ENCODE measurements around the gene ZNF148. TPM values are rescaled to one million over a fixed set of nuclear protein-coding genes. Genes with fewer than 3 reads are reported as not detected.

Gene ZNF148
- total RNA-seq, 1 donor from 2014 or later = 44.5 TPM

GRCh38 chr3:125220183-125220582, 154.9 kb downstream of the ZNF148 start:
- H3K79me2 ChIP-seq (ENCODE audit: insufficient read depth, low read length) = no peaks in the 10 kb centered on the region
- Mint-ChIP-seq H3K4me1 (ENCODE audit: low read depth, unreplicated experiment) (peaks cover 5% of the 10 kb centered on the region), H3K27me3 (ENCODE audit: low read depth, unreplicated experiment) (no peaks in the 10 kb centered on the region), H3K4me3 (ENCODE audit: unreplicated experiment) (no peak overlapping the region), H3K36me3 (ENCODE audit: low read depth, unreplicated experiment) (peaks cover 2% of the 10 kb centered on the region), H3K27ac (ENCODE audit: unreplicated experiment) (no peak overlapping the region), H3K9me3 (ENCODE audit: unreplicated experiment) (no peaks in the 10 kb centered on the region)
- H3K9me3 ChIP-seq (ENCODE audit: insufficient read depth, low read depth, low read length) = no peaks in the 10 kb centered on the region
- TF ChIP-seq EZH2 (IDR thresholded peaks at IDR 0.05; ENCODE audit: insufficient read depth, low read length) (no peak), CTCF (IDR thresholded peaks at IDR 0.05; ENCODE audit: insufficient read depth, low read depth, low read length) (no peak)
- no peaks in the 10 kb centered on the region for H4K20me1 ChIP-seq (ENCODE audit: insufficient read depth, low read length)
- H3K27me3 ChIP-seq (ENCODE audit: insufficient read depth, low read length) = no peaks in the 10 kb centered on the region
- no peak overlapping the region for H3K4me3 ChIP-seq (ENCODE audit: insufficient read depth, low read depth, low read length)
- no peaks in the 10 kb centered on the region for H3K36me3 ChIP-seq (ENCODE audit: insufficient read depth, low read length)
- no peak for DNase-seq (ENCODE audit: low read depth)
- H2AFZ ChIP-seq (ENCODE audit: low read depth, low read length) = no peak overlapping the region
- H3K4me2 ChIP-seq (ENCODE audit: low read length) = no peak overlapping the region
- H3K4me1 ChIP-seq (ENCODE audit: insufficient read depth, low read length) = no peaks in the 10 kb centered on the region
- H3K9ac ChIP-seq (ENCODE audit: low read length) = no peak overlapping the region
- H3K27ac ChIP-seq (ENCODE audit: low read depth, low read length) = no peak overlapping the region
- no peak for FAIRE-seq

GRCh38 chr3:125219261-125219701, 155.8 kb downstream of the ZNF148 start:
- Mint-ChIP-seq H3K36me3 (ENCODE audit: low read depth, unreplicated experiment) (peaks cover under 1% of the 10 kb centered on the region), H3K27me3 (ENCODE audit: low read depth, unreplicated experiment) (no peaks in the 10 kb centered on the region), H3K9me3 (ENCODE audit: unreplicated experiment) (no peaks in the 10 kb centered on the region), H3K4me1 (ENCODE audit: low read depth, unreplicated experiment) (peaks cover 5% of the 10 kb centered on the region), H3K27ac (ENCODE audit: unreplicated experiment) (no peak overlapping the region), H3K4me3 (ENCODE audit: unreplicated experiment) (no peak overlapping the region)
- H3K36me3 ChIP-seq (ENCODE audit: insufficient read depth, low read length) = no peaks in the 10 kb centered on the region
- H3K4me3 ChIP-seq (ENCODE audit: insufficient read depth, low read depth, low read length) = no peak overlapping the region
- H3K9ac ChIP-seq (ENCODE audit: low read length) = no peak overlapping the region
- no peak overlapping the region for H3K27ac ChIP-seq (ENCODE audit: low read depth, low read length)
- H3K4me1 ChIP-seq (ENCODE audit: insufficient read depth, low read length) = peaks cover 6% of the 10 kb centered on the region
- FAIRE-seq (no peak), DNase-seq (ENCODE audit: low read depth) (no peak)
- H2AFZ ChIP-seq (ENCODE audit: low read depth, low read length) = no peak overlapping the region
- H3K4me2 ChIP-seq (ENCODE audit: low read length) = no peak overlapping the region
- no peaks in the 10 kb centered on the region for H3K79me2 ChIP-seq (ENCODE audit: insufficient read depth, low read length)
- no peaks in the 10 kb centered on the region for H3K27me3 ChIP-seq (ENCODE audit: insufficient read depth, low read length)
- TF ChIP-seq CTCF (IDR thresholded peaks at IDR 0.05; ENCODE audit: insufficient read depth, low read depth, low read length) = no peak
- no peak for TF ChIP-seq EZH2 (IDR thresholded peaks at IDR 0.05; ENCODE audit: insufficient read depth, low read length)
- H3K9me3 ChIP-seq (ENCODE audit: insufficient read depth, low read depth, low read length) = no peaks in the 10 kb centered on the region
- no peaks in the 10 kb centered on the region for H4K20me1 ChIP-seq (ENCODE audit: insufficient read depth, low read length)

GRCh38 chr3:125214738-125215137, 160.4 kb downstream of the ZNF148 start:
- peaks cover 28% of the 10 kb centered on the region for H3K4me1 ChIP-seq (ENCODE audit: insufficient read depth, low read length)
- Mint-ChIP-seq H3K36me3 (ENCODE audit: low read depth, unreplicated experiment) (no peaks in the 10 kb centered on the region), H3K27ac (ENCODE audit: unreplicated experiment) (no peak overlapping the region), H3K4me1 (ENCODE audit: low read depth, unreplicated experiment) (peaks cover 7% of the 10 kb centered on the region), H3K27me3 (ENCODE audit: low read depth, unreplicated experiment) (peaks cover 11% of the 10 kb centered on the region), H3K9me3 (ENCODE audit: unreplicated experiment) (no peaks in the 10 kb centered on the region), H3K4me3 (ENCODE audit: unreplicated experiment) (no peak overlapping the region)
- H3K27me3 ChIP-seq (ENCODE audit: insufficient read depth, low read length) = no peaks in the 10 kb centered on the region
- no peaks in the 10 kb centered on the region for H3K79me2 ChIP-seq (ENCODE audit: insufficient read depth, low read length)
- no peaks in the 10 kb centered on the region for H4K20me1 ChIP-seq (ENCODE audit: insufficient read depth, low read length)
- peak overlapping the region; percentile 86 for H3K4me2 ChIP-seq (ENCODE audit: low read length)
- no peaks in the 10 kb centered on the region for H3K9me3 ChIP-seq (ENCODE audit: insufficient read depth, low read depth, low read length)
- FAIRE-seq (peak; percentile 66), DNase-seq (ENCODE audit: low read depth) (no peak)
- H3K4me3 ChIP-seq (ENCODE audit: insufficient read depth, low read depth, low read length) = no peak overlapping the region
- H3K36me3 ChIP-seq (ENCODE audit: insufficient read depth, low read length) = no peaks in the 10 kb centered on the region
- no peak overlapping the region for H3K9ac ChIP-seq (ENCODE audit: low read length)
- no peak overlapping the region for H2AFZ ChIP-seq (ENCODE audit: low read depth, low read length)
- TF ChIP-seq EZH2 (IDR thresholded peaks at IDR 0.05; ENCODE audit: insufficient read depth, low read length) = no peak
- TF ChIP-seq CTCF (IDR thresholded peaks at IDR 0.05; ENCODE audit: insufficient read depth, low read depth, low read length) = no peak
- H3K27ac ChIP-seq (ENCODE audit: low read depth, low read length) = no peak overlapping the region

Measured in astrocyte (in vitro differentiated cells and primary cell).